ENCODE data around the gene RPE. TPM values are rescaled to one million over a fixed set of nuclear protein-coding genes. Genes with fewer than 3 reads are reported as not detected.

RPE gene
- total and polyA plus RNA-seq, 10 of the 15 experiments (the other 5 are each of a cell fraction or from before 2014, with no cell fraction given), result 41.5 to 75.3 (median 46.8) TPM

DNA sequence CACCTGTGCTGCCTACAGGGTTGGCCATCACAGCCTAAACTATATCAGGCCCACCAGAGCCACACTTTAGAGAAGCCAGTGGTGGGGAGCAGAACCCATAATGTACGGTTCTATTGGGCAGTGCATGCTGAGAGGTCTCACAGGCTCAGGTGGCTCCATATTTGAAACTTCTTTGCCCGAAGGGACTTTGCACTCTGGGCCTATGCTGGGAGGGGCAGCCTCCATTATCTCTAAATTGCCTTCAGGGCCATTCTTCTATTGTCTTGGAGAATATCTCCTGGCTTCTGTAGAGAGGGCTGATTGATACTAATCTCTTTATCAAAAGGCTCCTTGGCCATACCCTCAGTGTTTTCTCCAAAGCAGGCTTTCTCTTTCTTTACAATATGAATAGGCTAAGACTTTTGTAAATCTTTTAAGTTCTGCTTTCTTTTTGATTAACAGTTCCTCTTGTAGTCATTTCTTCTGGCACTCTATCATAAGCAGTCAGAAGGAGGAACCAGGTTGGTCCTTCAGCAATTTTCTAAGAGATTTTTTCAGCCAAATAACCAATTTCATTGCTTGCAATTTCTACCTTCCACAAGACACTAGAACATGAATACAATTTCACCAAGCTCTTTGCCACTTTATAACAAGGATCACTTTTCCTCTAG, 44.5 kb downstream of the RPE start:
- SMC1A ChIA-PET (ENCODE audit: uncharacterized antibody, unreplicated experiment), result interaction anchor here (1.0 kb wide), 1 partner anchor 19 kb away, joined by 3 read pairs; no protein-coding TSS in a partner anchor
- in situ Hi-C loops (cut with MboI) (no loop called here), intact Hi-C loops (cut with micrococcal nuclease; ENCODE audit: unreplicated experiment) (no loop called here)
- WGBS (ENCODE audit: insufficient coverage, insufficient replicate concordance, low lambda C conversion rate, missing lambda C conversion rate), result 88% methylated on average over 2 of the region's 2 CpGs
- BruUV-seq (replicated peaks), result no TSS peak
- RAD21 ChIA-PET (ENCODE audit: unreplicated experiment), result no interaction called here
- H3K9ac ChIP-seq (ENCODE audit: control insufficient read depth, insufficient read depth, low read length), result no peak overlapping the region
- H3K4me3 ChIP-seq, result no peak overlapping the region
- CTCF ChIA-PET, result no interaction called here
- ATAC-seq (no peak), DNase-seq (ENCODE audit: low read depth, low spot score) (no peak), FAIRE-seq (no peak)
- H3K36me3 ChIP-seq (ENCODE audit: control insufficient read depth in 2 of 2, insufficient read depth in 2 of 2, low read length in 1 of 2), result no peaks in the 10 kb centered on the region
- no peaks in the 10 kb centered on the region for H3K79me2 ChIP-seq (ENCODE audit: control insufficient read depth, insufficient read depth, low read length)
- no peaks in the 10 kb centered on the region for H3K9me3 ChIP-seq (replicated peaks; ENCODE audit: control insufficient read depth, insufficient read depth, low read length)
- no peaks in the 10 kb centered on the region for H4K20me1 ChIP-seq (ENCODE audit: control insufficient read depth, insufficient read depth)
- no peak overlapping the region for H3K4me2 ChIP-seq (ENCODE audit: control insufficient read depth, insufficient read depth)
- TF ChIP-seq MYB (IDR thresholded peaks at IDR 0.05; ENCODE audit: borderline replicate concordance, low read depth, low read length), result no peak
- no peak for TF ChIP-seq POLR2AphosphoS5 (IDR thresholded peaks at IDR 0.05; ENCODE audit: low read length)
- no peak for TF ChIP-seq ZNF217 (IDR thresholded peaks at IDR 0.05)
- no peaks in the 10 kb centered on the region for H3K27me3 ChIP-seq (replicated peaks in 1 of 2; ENCODE audit: control insufficient read depth in 2 of 2, insufficient read depth in 2 of 2, low read length in 1 of 2)
- H2AFZ ChIP-seq (ENCODE audit: control insufficient read depth, low read depth, low read length), result no peak overlapping the region
- POLR2A ChIA-PET, result no interaction called here
- H3K4me1 ChIP-seq (ENCODE audit: control insufficient read depth, insufficient read depth, low read length), result no peaks in the 10 kb centered on the region
- no peak overlapping the region for H3K27ac ChIP-seq (ENCODE audit: control insufficient read depth, insufficient read depth)

DNA sequence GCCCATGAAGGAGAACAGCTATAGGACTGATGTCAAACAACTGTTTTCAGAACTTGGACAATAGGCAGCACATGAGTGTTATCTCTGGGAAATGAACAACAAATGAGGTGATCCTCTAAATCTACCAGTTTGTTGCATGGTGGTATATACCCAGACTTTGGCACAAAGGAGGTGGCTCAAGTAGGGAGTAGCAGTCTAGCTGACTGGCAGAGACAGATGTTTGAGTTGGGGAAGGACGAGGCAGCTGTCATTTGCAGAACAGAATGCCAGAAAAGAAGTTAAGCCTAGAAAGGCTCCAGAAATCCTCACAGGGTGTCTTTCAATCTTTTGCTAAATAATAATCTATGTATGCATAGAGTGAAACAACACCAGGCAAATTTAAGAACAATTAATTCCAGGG, 47.4 kb downstream of the RPE start:
- SMC1A ChIA-PET (ENCODE audit: uncharacterized antibody, unreplicated experiment), result interaction anchor here (0.6 to 0.9 kb wide), 2 partner anchors 48 to 145 kb away, joined by 3 read pairs; no protein-coding TSS in a partner anchor
- Histone ChIP-seq H3K4me3 (no peak overlapping the region), H3K4me2 (ENCODE audit: control insufficient read depth, insufficient read depth) (no peak overlapping the region), H3K27ac (ENCODE audit: control insufficient read depth, insufficient read depth) (no peak overlapping the region), H3K4me1 (ENCODE audit: control insufficient read depth, insufficient read depth, low read length) (no peaks in the 10 kb centered on the region), H3K27me3 (replicated peaks in 1 of 2; ENCODE audit: control insufficient read depth in 2 of 2, insufficient read depth in 2 of 2, low read length in 1 of 2) (no peaks in the 10 kb centered on the region), H3K9ac (ENCODE audit: control insufficient read depth, insufficient read depth, low read length) (no peak overlapping the region), H4K20me1 (ENCODE audit: control insufficient read depth, insufficient read depth) (no peaks in the 10 kb centered on the region), H2AFZ (ENCODE audit: control insufficient read depth, low read depth, low read length) (no peak overlapping the region), H3K79me2 (ENCODE audit: control insufficient read depth, insufficient read depth, low read length) (no peaks in the 10 kb centered on the region), H3K36me3 (ENCODE audit: control insufficient read depth in 2 of 2, insufficient read depth in 2 of 2, low read length in 1 of 2) (no peaks in the 10 kb centered on the region), H3K9me3 (replicated peaks; ENCODE audit: control insufficient read depth, insufficient read depth, low read length) (no peaks in the 10 kb centered on the region)
- POLR2A ChIA-PET, result no interaction called here
- WGBS (ENCODE audit: insufficient coverage, insufficient replicate concordance, low lambda C conversion rate, missing lambda C conversion rate), result 88% methylated on average over 1 of the region's 1 CpG
- ATAC-seq (no peak), DNase-seq (ENCODE audit: low read depth, low spot score) (no peak), FAIRE-seq (no peak)
- RAD21 ChIA-PET (ENCODE audit: unreplicated experiment), result no interaction called here
- in situ Hi-C loops (cut with MboI) (no loop called here), intact Hi-C loops (cut with micrococcal nuclease; ENCODE audit: unreplicated experiment) (no loop called here)
- CTCF ChIA-PET, result interaction anchor here (0.6 to 1.1 kb wide), 2 partner anchors 149 to 696 kb away, joined by 3 to 4 read pairs; no protein-coding TSS in a partner anchor
- no TSS peak for BruUV-seq (replicated peaks)
- TF ChIP-seq RFX5 (IDR thresholded peaks at IDR 0.05; ENCODE audit: low read depth, low read length), result no peak
- no peak for TF ChIP-seq POU2F2 (IDR thresholded peaks at IDR 0.05; ENCODE audit: borderline replicate concordance, low read depth, low read length)
- TF ChIP-seq ZBED1 (IDR thresholded peaks at IDR 0.05; ENCODE audit: borderline replicate concordance), result no peak
- TF ChIP-seq KLF5 (IDR thresholded peaks at IDR 0.05; ENCODE audit: partially characterized antibody), result no peak
- TF ChIP-seq, protein P1, sequence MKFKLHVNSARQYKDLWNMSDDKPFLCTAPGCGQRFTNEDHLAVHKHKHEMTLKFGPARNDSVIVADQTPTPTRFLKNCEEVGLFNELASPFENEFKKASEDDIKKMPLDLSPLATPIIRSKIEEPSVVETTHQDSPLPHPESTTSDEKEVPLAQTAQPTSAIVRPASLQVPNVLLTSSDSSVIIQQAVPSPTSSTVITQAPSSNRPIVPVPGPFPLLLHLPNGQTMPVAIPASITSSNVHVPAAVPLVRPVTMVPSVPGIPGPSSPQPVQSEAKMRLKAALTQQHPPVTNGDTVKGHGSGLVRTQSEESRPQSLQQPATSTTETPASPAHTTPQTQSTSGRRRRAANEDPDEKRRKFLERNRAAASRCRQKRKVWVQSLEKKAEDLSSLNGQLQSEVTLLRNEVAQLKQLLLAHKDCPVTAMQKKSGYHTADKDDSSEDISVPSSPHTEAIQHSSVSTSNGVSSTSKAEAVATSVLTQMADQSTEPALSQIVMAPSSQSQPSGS (IDR thresholded peaks at IDR 0.05; ENCODE audit: low read length), result no peak
- no peak for TF ChIP-seq PAX8 (IDR thresholded peaks at IDR 0.05)
- TF ChIP-seq, protein P2, sequence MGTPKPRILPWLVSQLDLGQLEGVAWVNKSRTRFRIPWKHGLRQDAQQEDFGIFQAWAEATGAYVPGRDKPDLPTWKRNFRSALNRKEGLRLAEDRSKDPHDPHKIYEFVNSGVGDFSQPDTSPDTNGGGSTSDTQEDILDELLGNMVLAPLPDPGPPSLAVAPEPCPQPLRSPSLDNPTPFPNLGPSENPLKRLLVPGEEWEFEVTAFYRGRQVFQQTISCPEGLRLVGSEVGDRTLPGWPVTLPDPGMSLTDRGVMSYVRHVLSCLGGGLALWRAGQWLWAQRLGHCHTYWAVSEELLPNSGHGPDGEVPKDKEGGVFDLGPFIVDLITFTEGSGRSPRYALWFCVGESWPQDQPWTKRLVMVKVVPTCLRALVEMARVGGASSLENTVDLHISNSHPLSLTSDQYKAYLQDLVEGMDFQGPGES (IDR thresholded peaks at IDR 0.05), result no peak
- TF ChIP-seq, protein P3, sequence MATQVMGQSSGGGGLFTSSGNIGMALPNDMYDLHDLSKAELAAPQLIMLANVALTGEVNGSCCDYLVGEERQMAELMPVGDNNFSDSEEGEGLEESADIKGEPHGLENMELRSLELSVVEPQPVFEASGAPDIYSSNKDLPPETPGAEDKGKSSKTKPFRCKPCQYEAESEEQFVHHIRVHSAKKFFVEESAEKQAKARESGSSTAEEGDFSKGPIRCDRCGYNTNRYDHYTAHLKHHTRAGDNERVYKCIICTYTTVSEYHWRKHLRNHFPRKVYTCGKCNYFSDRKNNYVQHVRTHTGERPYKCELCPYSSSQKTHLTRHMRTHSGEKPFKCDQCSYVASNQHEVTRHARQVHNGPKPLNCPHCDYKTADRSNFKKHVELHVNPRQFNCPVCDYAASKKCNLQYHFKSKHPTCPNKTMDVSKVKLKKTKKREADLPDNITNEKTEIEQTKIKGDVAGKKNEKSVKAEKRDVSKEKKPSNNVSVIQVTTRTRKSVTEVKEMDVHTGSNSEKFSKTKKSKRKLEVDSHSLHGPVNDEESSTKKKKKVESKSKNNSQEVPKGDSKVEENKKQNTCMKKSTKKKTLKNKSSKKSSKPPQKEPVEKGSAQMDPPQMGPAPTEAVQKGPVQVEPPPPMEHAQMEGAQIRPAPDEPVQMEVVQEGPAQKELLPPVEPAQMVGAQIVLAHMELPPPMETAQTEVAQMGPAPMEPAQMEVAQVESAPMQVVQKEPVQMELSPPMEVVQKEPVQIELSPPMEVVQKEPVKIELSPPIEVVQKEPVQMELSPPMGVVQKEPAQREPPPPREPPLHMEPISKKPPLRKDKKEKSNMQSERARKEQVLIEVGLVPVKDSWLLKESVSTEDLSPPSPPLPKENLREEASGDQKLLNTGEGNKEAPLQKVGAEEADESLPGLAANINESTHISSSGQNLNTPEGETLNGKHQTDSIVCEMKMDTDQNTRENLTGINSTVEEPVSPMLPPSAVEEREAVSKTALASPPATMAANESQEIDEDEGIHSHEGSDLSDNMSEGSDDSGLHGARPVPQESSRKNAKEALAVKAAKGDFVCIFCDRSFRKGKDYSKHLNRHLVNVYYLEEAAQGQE (IDR thresholded peaks at IDR 0.05; ENCODE audit: low read depth, low read length), result no peak

Measured in GM12878 (cell line).